ENCODE measurements around the gene TOM1L2.

- TF ChIP-seq CTCF (IDR thresholded peaks at IDR 0.05) = no peak
- no peak for TF ChIP-seq POLR2A (IDR thresholded peaks at IDR 0.05)
Measured at GRCh38 chr17:17933775-17934174, 38.4 kb downstream of the TOM1L2 start.

All from adrenal gland (tissue), 5 donors.